Measurements from ENCODE around the gene LARGE1.

Gene LARGE1

DNA sequence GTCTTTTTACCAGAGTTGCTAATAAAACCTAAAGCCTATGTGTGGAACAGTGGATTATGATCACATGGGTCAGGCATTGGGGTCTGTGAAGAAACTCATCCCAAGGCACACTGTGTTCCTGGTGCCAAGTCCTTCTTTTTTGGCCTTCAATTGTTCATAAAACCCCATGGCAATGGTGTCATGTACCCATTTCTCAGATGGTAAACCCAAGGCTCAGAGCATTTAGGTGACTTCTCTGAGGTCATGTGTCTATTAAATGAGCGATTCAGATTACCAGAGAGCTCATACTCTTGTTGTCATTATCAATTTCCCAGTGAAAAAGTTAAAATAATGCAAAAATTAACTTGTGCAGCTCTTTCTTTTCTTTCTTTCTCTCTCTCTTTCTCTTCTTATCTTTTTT lies 589.3 kb downstream of the LARGE1 start:
- no peak for DNase-seq

- no peak for DNase-seq
Observed at GRCh38 chr22:33330534-33330933, 589.7 kb downstream of the LARGE1 start.

GRCh38 chr22:33329398-33329797 lies 590.9 kb downstream of the LARGE1 start:
- no peak for DNase-seq

- no peak for DNase-seq
Observed at GRCh38 chr22:33328789-33329296, 591.4 kb downstream of the LARGE1 start.

- DNase-seq: no peak
Observed at GRCh38 chr22:33327348-33327860, 592.9 kb downstream of the LARGE1 start.

DNA sequence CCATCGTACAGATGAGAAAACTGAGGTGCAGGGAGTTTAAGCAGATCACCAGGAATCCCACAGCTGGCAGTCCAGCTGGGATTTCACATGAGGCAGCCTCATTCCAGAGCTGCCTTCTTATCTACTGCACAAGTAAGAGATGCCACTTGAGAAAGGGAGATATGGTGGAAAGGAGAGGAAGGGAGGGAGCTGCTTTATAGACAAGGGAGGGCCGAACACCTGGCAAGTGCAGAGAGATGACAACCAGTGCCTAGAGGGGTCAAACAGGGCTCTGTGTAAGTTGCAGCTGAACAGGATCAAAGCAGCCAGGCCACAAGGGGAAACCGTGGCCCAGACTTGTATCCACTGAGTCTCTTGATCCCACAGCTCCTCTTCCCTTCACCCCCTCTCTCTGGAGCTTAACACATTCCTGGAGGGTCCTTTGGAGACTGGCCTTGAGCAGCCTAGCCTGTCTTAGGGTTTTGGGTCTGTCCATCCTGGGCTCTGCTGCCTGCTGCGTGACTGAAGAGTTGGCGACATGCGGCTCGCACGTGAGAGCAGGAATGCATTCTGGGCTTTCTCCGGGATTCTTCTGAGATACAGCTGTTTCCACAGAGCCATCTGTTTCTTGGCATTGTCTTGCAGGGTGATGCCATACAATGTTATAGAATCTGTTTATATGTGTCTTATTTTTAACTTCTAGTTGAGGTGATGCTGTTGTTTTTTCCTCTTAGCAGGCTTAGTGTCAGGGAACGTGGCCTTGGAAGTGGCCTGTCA lies 593.6 kb downstream of the LARGE1 start:
- DNase-seq: no peak

DNA sequence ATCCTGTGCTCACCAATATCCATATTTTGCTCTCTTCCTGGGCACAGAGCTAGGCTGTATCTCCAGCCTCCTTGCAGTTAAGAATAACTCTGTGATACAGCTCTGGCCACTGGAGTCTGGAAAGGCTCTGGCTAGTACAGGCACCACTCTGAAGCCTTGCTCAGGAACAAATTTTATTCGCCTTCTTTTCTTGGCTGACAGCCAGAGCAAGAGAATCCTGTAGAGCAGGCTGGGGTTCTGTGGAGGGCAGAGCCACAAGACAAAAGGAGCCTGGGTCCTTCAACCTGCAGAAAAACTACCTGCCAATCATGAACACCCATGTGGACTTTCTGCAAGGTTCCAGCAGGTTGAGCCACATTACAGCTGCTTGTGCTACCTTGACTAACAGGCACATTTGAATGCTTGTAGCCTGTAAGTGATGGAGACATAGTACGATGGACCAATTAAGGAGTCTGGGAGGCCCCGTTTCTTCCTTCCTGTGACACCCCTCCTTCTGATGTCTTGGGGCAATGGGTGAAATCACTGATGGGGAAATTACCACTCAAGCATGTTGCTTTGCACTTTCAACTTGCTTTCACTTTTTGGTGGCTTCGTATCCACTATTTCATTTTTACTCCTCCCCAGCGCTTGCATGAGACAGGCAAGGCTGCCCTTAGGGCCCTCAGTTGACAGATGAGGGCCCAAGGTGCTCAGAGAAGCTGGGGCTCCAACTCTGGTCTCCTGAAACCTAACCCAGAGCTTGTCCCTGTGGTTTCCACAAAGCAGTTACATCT lies 594.9 kb downstream of the LARGE1 start:
- DNase-seq: peak; percentile 57

- DNase-seq: no peak
Observed at GRCh38 chr22:33324228-33324627, 596.0 kb downstream of the LARGE1 start.

GRCh38 chr22:33321466-33321865 lies 598.8 kb downstream of the LARGE1 start:
- DNase-seq: no peak

DNA sequence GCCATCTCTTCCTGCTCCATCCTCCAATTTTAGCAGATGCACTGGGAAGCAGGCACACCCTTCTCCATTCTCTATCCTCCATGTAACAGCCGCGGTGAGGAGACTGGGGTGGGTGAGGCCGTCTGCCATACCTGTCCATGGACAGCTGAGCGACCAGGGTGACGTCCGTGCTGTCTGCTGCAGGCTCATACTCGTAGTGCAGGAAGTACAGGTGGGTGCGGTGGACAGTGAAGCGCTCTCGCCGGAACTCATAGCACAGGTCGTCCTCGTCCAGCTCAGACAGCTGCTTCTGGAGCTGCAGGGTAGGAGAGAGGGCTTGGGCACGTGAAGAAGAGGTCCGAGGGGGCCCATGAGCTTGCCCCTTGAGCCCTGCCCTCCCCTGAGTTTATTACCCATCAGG lies 604.3 kb downstream of the LARGE1 start:
- no peak for DNase-seq

DNA sequence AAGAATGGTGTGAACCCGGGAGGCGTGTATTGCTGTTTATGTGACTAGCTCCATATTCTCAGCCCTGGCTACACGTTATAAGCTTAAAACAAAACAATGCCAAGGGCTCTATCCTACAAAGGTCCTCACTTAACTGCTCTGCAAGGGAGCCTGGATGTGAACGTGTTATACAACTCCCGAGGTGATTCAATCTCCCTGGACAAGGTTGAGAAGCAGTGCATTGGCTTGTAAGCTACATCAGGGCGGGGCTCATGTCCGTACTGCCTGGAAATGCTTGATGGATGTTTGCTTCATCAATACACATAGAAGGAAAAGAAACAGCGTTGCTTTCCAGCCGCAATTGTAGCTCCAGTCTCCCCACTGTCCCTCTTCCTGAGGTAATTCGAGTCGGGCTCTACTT lies 605.2 kb downstream of the LARGE1 start:
- DNase-seq: no peak

DNA sequence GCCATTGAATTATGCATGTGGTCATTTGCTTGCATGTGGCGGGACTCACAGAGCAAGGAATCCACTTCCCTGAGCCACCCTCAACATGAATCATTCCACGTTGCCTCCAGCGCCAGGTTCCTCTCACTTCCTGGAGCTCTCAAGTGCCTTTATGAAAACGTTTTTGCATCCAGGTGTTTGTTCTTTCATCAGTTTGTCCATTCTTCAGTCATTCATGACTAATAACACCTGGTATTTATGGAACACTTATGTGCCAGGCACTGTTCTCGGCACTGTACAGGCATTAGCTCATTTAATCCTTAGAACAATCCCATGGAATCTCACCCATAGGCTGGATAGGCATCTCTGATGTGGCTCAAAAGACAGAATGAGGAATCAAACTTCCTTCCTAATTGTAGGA lies 606.0 kb downstream of the LARGE1 start:
- DNase-seq: no peak

DNA sequence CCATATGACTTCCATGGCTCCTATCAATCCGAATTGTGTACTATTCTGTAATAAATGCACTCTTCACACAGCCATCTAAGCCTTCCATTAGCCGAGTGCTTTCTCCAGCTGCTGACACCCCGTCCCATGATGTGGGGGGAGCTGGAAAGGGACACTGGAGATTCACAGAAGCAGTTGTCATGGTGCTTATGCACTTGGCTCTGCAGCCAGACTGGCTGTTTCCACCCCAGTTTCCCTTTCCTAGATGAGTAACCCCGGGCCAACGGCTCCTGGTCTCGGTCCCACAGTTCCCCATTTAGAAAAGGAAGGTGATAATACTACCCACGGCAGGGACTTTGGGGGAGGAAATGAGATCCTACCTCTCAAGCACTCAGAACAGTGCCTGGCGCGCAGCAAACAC lies 617.2 kb downstream of the LARGE1 start:
- DNase-seq: no peak

GRCh38 chr22:33302549-33302948 lies 617.7 kb downstream of the LARGE1 start:
- DNase-seq: no peak

DNA sequence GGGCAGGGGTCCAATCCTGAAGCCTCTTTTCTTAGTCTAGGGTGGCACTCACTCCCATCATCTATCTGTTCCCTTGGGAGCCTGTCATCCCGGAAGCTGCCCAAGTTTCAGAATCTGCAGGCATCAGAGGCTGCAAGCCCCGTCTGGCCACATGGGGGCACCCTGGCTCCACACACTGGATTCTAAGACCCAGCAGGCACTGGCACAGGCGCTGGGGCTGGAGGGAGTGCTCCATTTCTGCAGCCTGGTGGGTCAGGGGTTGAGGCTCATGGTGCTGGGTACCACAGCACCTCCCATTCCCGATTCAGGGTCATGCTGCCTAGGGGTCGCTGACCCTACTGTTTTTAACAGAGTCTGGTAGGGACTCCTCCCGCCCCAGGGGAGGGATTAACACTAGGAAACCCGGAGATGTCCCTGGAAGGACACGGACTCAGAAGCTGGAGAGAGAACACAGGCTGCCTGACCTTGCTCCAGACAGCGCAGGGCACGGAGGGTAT lies 618.2 kb downstream of the LARGE1 start:
- DNase-seq: peak; percentile 35

DNA sequence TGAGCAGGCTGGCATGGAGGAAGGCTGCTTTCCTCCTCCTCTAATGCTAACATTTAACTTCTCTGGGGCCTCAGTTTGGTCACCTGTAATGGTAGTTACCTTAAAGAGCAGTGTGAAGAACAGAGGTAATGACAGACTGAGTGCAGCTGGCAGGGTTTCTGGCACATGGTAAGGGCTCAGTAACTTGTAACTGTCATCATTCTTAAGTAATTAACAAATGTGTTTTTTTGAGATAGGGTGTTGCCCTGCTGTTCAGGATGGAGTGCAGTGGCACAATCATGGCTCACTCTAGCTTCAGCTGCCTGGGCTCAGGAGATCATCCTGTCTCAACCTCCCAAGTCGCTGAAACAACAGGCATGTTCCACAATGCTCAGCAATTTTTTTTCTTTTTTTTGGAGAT lies 620.1 kb downstream of the LARGE1 start:
- DNase-seq: peak; percentile 9

- DNase-seq: peak; percentile 2
Observed at GRCh38 chr22:33299245-33299956, 620.9 kb downstream of the LARGE1 start.

- no peak for DNase-seq
Observed at GRCh38 chr22:33296941-33297340, 623.3 kb downstream of the LARGE1 start.

DNA sequence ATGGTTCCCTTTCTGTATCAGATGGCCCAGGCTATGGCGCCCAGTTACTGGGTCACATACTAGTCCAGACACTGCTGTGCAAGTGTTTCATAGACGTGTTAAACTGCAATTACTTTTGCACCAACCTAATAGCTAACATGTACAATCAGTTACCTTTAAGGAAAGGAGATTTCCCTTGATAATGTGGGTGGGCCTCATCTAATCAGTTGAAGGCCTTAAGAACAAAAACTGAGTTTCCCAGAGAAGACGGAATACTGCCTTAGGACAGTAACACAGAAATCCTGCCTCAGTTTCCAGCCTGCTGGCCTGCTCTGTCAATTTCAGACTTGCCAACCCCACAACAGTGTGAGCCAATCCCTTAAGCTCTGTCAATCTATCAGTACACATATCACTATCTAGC lies 632.2 kb downstream of the LARGE1 start:
- no peak for DNase-seq

DNA sequence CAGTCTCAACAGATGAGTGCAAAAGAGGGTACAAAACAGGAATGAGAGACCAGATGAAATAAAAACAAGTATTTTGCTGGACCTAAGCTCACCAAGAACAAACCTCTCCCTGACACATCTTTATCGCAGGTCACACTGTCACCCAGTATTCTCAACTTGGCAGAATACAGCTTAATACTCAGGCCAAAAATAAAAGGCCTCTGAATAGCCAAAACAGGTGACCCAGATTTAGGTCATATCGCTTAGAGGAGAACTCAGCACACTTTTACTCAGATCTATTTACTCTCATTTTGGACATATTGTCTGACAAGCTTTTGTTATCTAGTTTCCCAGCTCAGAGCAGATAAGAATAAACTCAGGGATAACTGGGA lies 645.2 kb downstream of the LARGE1 start:
- no peak for DNase-seq

GRCh38 chr22:33274214-33275072 lies 645.8 kb downstream of the LARGE1 start:
- no peak for DNase-seq

- DNase-seq: no peak
Observed at GRCh38 chr22:33272871-33273270, 647.4 kb downstream of the LARGE1 start.

All from NCI-H1105 (cell line).